ENCODE measurements around the gene EAF2.
A peak's percentile ranks its signal among the peaks of the same experiment; 100 is the strongest.
"Not testable (repeated sequence)": the region's sequence is repeated elsewhere in the genome, so short reads cannot be mapped to it uniquely, and the experiment has no call there.

The EAF2 gene

DNA sequence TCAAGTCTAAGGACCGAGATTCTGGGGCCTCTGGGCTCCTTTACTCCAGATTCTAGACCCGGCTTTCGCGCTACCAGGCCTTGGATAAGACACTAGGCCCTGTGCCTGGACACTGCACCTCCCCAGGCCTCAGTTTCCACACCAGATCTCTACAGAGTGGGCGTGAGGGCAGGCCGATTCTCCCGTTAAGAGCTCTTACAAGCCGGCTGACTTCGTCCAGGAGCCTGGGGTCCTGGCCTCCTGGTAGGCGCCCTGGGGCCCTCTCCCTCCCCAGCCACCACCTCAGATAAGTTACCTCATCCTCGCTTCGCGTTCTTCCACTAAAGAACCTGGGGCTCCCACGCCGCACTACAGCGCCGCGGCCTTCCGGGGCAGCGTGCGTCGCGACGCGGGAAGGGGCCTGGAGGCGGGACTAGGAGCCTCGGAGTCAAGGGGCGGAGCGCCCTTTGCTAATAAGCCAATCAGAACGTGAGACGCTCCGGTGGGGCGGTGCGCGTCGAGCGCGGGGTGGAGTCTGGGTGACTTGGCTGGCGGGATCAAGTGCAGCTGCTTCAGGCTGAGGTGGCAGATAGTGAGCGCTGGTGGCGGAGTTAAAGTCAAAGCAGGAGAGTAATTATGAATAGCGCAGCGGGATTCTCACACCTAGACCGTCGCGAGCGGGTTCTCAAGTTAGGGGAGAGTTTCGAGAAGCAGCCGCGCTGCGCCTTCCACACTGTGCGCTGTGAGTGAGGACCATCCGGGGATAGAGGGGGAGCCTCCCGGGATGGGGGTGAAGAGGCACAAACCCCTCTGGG is at the start of gene EAF2, which contains the start of gene IQCB1:
Gene EAF2, plus strand, starts transcription at position 539 of the 794 bp plus-strand sequence. Its CDS starts 77 bp downstream, at position 616.
Gene IQCB1, minus strand, starts transcription at position 390 of the 794 bp plus-strand sequence. CDS start 6,100 bp downstream, outside the sequence.
- peak; percentile 87 for DNase-seq (ENCODE audit: low read depth, low spot score)

DNA sequence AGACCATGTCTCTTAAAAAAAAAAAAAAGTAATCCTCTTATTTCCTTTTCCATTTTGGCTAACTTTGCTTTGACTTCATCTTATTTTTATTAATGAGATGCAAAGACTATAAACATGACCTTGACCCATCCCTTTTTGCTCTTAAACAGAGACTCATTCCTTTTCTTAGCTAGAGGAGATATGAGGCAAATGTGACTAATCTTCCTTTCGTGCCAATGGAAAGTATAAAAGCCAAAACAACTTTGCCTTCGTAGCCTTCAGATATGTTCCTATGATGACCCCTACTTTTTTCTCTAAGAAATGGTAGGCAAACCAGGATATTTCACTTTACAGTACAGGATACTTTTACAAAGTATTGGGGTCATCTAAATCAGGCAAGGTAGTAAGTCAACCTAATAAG is 48.5 kb upstream of the EAF2 start:
- no peak for DNase-seq (ENCODE audit: low read depth, low spot score)

DNA sequence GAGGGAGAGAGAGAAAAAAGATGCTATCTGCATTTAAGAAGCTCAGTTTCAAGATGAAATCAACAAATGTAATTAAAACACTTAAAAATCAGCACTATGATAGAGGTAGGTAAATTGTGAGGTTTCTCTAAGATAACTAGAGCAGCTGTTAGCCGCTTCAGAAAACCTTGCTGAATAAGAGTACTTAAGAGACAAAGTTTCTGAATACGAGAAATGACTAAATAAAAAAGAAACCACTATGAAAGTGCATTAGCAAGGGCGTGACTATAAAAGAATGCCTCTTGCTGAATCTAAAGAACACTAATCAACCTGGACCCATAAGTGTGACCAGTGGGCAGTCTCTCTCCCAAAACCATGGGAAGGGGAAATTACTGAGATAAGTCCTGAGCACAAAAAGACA is 41.9 kb upstream of the EAF2 start:
- DNase-seq (ENCODE audit: low read depth, low spot score), result no peak

- DNase-seq (ENCODE audit: low read depth, low spot score), result no peak
Observed at GRCh38 chr3:121794264-121794983, 40.6 kb upstream of the EAF2 start.

DNA sequence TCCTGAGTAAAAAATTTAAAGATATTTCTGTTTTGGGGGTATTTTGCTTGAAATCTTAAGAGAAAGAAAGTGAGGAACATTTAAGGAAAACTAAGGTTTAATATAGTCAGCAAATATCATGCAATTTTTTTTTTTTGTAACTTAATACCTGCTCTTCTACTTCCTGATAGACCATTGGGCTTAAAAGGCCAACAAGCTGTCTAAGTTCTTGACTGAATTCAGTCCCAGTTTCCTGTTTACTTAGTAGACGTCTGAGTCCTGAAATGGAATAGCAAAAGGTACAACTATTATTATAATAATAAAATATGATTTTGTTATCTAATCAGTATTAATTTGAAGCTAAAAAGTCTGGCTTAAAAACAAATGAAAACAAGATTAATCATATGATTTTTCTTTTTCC is 38.0 kb upstream of the EAF2 start:
- DNase-seq (ENCODE audit: low read depth, low spot score), result no peak

GRCh38 chr3:121800906-121801305 is 34.1 kb upstream of the EAF2 start:
- DNase-seq (ENCODE audit: low read depth, low spot score), result no peak

DNA sequence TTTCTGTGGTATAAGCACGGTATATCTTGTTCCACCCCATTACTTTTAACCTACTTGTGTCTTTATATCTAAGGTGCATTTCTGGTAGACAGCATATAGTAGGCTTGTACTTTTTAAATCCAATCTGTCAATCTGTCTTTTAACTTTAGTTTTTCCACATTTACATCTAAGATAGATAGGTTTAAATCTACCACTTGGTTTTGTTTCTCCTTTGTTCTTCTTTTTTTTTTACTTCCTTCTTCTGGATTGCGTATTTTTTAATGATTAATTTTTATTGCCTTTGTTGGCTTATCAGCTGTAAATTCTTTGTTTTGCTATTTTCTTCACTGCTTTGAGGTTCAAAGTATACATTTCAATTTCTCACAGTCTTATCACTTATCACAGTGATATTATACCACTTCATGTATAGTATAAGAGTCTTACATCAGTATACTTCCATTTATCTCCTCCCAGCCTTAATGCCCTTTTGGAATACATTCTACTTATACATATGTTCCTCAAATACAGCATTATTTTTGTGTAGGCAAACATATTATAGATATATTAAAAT is 31.2 kb upstream of the EAF2 start:
- DNase-seq (ENCODE audit: low read depth, low spot score), result no peak

DNA sequence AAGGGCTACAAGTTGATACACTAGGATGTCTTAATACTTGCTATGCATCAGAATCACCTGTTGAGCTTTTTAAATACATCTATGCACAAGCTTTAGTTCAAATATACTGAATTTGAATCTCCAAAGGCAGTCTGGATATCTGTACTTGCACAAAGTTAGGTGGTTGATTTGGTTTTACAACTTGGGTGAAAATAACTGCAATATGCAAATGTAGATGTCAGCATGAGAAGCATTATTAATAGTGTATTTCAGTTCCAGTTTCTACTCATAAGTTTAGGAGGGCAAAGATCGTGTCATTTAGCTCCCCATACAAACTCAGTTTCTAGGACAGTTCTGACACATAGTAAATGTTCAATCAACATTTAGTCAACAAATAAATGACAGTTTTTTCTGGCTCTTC is 25.8 kb upstream of the EAF2 start:
- DNase-seq (ENCODE audit: low read depth, low spot score), result no peak

DNA sequence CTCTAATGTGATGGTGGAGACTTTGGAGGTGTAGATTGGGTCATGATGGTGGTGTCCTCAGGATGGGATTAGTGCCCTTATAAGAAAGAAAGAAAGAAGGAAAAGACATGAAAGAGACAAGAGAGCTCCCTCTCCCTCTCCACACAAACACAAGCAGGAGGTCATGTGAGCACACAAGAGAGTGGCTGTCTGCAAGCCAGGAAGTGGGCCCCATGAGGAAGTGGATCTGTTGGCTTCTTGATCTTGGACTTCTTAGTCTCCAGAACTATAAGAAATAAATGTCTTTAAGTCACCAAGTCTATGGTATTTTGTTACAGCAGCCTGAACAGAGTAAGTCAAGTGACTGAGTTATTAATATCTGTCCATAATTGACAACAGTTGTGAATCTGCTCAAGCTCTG is 17.3 kb upstream of the EAF2 start:
- no peak for DNase-seq (ENCODE audit: low read depth, low spot score)

GRCh38 chr3:121818578-121818977 is 16.4 kb upstream of the EAF2 start:
- no peak for DNase-seq (ENCODE audit: low read depth, low spot score)

DNA sequence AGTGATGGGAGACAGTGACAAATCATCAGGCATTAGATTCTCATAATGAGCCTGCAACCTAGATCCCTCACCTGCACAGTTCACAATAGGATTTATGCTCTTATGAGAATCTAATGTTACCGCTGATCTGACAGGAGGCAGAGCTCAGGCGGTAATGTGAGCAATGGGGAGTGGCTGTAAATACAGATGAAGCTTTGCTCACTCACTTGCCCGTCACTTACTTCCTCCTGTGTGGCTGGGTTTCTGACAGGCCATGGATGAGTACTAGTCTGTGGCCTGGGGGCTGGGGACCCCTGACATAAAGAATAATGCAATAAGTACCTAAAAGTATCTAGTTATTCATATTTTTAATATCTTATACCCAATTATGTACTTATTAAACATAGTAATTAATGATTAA is 15.8 kb upstream of the EAF2 start:
- DNase-seq (ENCODE audit: low read depth, low spot score), result no peak

- DNase-seq (ENCODE audit: low read depth, low spot score), result no peak
Observed at GRCh38 chr3:121821421-121822199, 13.4 kb upstream of the EAF2 start.

GRCh38 chr3:121822973-121823372 is 12.0 kb upstream of the EAF2 start:
- DNase-seq (ENCODE audit: low read depth, low spot score), result no peak

- no peak for DNase-seq (ENCODE audit: low read depth, low spot score)
Observed at GRCh38 chr3:121834157-121834670, 795 bp upstream of the EAF2 start.

GRCh38 chr3:121835465-121835801 is 424 bp downstream of the EAF2 start:
- DNase-seq (ENCODE audit: low read depth, low spot score), result no peak

DNA sequence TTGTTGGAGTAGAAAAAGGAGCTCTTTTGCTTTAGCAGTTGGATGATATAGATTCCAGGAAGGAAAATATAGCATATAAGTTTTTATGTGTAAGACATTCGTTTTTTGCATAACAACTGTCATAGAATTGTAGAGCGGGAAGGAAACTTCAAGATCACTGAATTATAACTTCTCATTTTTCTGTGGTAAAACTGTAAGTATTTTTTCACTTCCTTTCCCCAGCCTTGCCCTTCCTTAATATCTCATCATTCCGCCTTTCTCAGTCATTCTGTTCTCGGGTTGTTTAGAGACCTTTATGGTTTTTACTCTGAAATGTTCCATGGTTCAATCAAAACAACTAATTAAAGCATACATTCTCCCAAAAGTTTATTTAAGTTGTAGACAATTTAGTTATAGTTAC is 1.1 kb downstream of the EAF2 start:
- no peak for DNase-seq (ENCODE audit: low read depth, low spot score)

DNA sequence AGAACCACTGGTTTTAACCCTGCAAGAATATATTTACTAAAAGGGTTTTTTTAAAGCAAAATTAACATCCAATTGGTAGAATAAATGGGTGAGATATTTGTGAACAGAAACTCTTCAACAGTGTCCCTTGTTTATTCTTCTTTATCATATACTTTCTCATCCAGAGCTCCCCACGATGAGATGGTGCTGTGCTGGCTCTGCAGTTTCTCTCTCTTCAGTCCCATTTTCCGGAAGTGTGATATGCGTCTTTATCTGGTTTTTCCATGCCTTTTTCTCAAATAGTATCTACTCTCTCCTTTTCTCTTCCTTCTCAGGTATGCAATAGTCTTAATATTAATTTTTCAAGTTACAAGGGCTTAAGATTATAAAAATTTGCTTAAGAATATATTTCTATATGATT is 1.5 kb downstream of the EAF2 start:
- no peak for DNase-seq (ENCODE audit: low read depth, low spot score)

DNA sequence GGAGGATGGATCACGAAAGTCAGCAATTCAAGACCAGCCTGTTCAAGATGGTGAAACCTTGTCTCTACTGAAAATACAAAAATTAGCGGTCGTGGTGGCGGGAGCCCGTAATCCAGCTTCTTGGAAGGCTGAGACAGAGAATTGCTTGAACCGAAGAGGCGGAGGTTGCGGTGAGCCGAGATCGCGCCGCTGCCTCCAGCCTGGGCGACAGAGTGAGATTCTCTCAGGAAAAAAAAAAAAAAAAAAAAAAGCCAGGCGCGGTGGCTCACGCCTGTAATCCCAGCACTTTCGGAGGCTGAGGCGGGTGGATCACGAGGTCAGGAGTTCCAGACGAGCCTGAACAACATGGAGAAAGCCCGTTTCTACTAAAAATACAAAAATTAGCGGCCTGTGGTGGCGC is 5.0 kb downstream of the EAF2 start:
- no peak for DNase-seq (ENCODE audit: low read depth, low spot score)

DNA sequence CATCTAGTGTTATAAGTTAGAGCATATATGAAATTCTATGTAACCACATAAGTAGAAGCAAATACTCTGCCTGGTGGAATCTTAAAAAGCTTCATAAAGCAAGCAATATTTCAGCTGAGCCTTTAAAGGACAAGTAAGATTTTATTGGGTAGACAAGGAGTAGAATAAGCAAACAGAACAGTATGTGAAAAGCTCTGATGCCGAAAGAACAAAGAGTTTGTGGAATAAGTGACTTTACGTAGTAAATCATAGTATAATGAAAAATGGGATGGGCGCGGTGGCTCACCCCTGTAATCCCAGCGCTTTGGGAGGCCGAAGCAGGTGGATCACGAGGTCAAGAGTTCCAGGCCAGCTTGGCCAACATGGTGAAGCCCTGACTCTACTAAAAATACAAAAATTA is 9.9 kb downstream of the EAF2 start:
- DNase-seq (ENCODE audit: low read depth, low spot score), result no peak

GRCh38 chr3:121852256-121852655 is 17.2 kb downstream of the EAF2 start:
- no peak for DNase-seq (ENCODE audit: low read depth, low spot score)

- no peak for DNase-seq (ENCODE audit: low read depth, low spot score)
Observed at GRCh38 chr3:121855555-121855954, 20.5 kb downstream of the EAF2 start.

- DNase-seq (ENCODE audit: low read depth, low spot score), result not testable (repeated sequence)
Observed at GRCh38 chr3:121857778-121858177, 22.8 kb downstream of the EAF2 start.

All from activated naive CD8-positive, alpha-beta T cell treated with anti-CD3 and anti-CD28 coated beads, Interleukin-2, amount 50 U/mL, for 16 hours (primary cell).